Dendritic cell treated with granulocyte-macrophage colony-stimulating factor and Interleukin-4, amounts not matched to agents 40 ng/mL and 50 ng/mL, for 4 days (primary cell): Measurements from ENCODE around the gene MISP3.

ENCODE experiments used
- H3K27ac Mint-ChIP-seq: one replicate; pipeline ENCODE4 v1.8.0; 2022; ENCODE audit warnings: mild to moderate bottlenecking, mixed read lengths
- H3K27me3 Mint-ChIP-seq: one replicate; pipeline ENCODE4 v1.8.0; 2022; ENCODE audit warnings: mild to moderate bottlenecking, mixed read lengths
- H3K36me3 Mint-ChIP-seq: one replicate; pipeline ENCODE4 v1.8.0; 2022; ENCODE audit warnings: low read depth, mixed read lengths
- H3K4me1 Mint-ChIP-seq: one replicate; pipeline ENCODE4 v1.8.0; 2022; ENCODE audit warnings: low read depth, mixed read lengths
- H3K4me3 Mint-ChIP-seq: one replicate; pipeline ENCODE4 v1.8.0; 2022; ENCODE audit warnings: mild to moderate bottlenecking, moderate library complexity, mixed read lengths
- H3K9me3 Mint-ChIP-seq: one replicate; pipeline ENCODE4 v1.8.0; 2022; ENCODE audit warnings: mixed read lengths
- intact Hi-C: fragments of 100-400 bp; cut with micrococcal nuclease; formaldehyde crosslinking; loops from one replicate; pipeline ENCODE4 v1.15.0; 2022

The MISP3 gene

DNA sequence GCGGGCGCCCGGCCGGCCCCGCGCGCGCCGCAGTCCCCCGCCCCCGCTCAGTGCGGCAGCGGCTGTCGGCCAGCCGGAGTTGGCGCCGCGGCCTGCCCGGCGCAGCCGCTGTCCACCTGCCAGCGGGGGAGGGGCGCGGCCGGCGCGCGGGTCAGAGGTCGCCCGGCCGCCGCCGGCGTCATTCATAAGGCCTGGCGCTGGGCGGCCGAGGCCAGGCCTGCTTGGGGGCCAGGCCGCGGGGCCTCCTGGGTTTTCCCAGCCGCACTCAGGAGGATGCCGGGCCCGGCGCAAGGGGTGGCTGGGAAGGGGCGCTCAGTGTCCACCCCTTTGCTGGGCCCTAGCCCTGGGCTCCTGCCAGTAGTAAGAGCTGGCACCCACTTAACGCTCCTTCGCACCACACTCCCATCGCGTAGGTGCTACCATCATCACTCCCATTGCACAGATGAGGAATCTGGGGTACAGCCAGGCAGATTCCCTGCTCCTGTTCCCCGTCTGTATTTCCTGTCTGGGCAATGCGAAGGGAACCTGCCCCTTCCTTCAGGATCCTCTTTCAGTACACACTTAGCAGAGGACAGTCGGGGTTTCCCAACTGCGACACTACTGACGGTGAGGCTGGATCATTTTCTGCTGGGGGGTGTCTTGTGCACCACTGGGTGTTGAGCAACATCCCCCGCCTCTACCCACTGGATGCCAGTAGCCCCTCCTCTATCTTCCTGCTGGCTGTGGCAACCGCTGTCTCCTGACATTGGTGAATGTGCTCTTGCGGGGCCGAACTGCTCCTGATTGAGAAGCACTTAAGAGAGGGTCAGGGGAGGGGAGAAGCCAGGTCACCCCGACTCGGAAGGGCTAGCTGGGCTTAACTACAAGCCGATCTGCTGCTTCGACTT, 45.8 kb downstream of the MISP3 start:
- Mint-ChIP-seq H3K36me3 (peaks cover 16% of the 10 kb centered on the region), H3K4me3 (peak overlapping the region; percentile 75), H3K27me3 (no peaks in the 10 kb centered on the region), H3K4me1 (peaks cover 61% of the 10 kb centered on the region), H3K9me3 (no peaks in the 10 kb centered on the region), H3K27ac (peak overlapping the region; percentile 93)
- intact Hi-C loops: loop anchor here (1.0 to 5.0 kb wide), 2 partner anchors 19 to 36 kb away; no protein-coding TSS in a partner anchor

DNA sequence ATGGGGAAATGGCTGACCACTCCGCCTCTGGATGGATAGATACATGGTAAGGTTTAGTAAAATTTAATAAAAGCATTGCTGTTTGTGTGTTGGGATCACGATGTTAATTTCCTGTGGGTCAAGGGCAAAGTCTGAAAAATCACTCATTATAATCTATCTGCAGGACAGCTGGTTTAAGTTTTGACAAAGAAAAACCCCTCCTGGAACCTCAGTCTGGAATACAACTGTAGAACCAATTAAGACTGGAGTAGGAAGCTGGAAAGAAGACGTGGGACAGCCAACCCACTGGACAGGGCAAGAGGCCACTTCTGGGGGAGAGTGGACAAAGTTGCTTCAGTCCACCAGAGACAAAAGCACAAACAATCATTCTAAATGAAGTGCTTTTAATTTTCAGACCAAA, 46.6 kb downstream of the MISP3 start:
- H3K4me3 Mint-ChIP-seq: peak overlapping the region; percentile 75
- peak overlapping the region; percentile 93 for H3K27ac Mint-ChIP-seq
- H3K9me3 Mint-ChIP-seq: no peaks in the 10 kb centered on the region
- peaks cover 54% of the 10 kb centered on the region for H3K4me1 Mint-ChIP-seq
- intact Hi-C loops: loop anchor here (5.0 kb wide), 1 partner anchor 37 kb away; no protein-coding TSS in a partner anchor
- H3K27me3 Mint-ChIP-seq: no peaks in the 10 kb centered on the region
- H3K36me3 Mint-ChIP-seq: peaks cover 16% of the 10 kb centered on the region

DNA sequence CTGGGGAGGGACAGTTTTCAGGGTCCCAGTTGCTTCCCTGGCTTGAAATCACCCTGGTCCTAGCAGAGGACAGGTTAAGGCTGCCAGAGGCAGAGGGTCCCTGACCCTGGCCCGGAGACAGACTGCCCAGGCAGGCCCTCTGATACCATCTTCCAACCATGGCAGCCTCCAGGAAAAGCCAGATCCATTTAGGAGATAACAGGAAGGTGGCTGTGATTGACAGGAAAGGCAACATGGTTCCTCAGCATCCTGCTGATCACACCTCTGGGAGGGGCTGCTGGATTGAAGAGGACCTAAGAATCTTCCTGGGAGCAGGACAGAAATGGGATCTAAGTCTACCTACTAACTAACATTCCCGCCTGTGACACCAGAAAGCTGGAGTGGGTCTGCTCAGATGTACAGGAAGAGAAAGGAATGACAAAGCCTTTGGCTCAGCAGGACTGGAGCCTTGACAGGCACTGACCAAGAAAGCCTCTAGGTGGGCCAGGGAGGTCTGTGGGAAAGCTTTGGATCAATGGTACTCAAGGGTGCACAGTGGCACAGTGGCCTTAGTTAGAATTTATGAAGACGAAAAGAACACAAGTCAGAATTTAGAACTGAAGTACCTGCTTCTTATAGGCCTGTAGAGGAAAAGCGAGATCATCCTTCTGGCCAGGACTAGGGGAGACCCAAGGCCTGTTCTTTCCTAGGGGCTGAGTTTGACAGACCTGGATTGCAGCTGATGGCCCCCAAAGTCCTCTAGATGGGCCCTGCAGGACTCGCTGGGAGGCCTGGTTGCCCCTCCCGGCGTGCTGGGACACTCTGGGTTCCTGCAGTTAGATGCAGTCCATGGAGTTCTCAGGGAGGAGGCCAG, 47.3 kb downstream of the MISP3 start:
- H3K4me3 Mint-ChIP-seq: no peak overlapping the region
- H3K27me3 Mint-ChIP-seq: no peaks in the 10 kb centered on the region
- peaks cover 46% of the 10 kb centered on the region for H3K4me1 Mint-ChIP-seq
- no peaks in the 10 kb centered on the region for H3K9me3 Mint-ChIP-seq
- H3K27ac Mint-ChIP-seq: peak overlapping the region; percentile 93
- peaks cover 16% of the 10 kb centered on the region for H3K36me3 Mint-ChIP-seq
- intact Hi-C loops: loop anchor here (5.0 kb wide), 1 partner anchor 38 kb away; no protein-coding TSS in a partner anchor

DNA sequence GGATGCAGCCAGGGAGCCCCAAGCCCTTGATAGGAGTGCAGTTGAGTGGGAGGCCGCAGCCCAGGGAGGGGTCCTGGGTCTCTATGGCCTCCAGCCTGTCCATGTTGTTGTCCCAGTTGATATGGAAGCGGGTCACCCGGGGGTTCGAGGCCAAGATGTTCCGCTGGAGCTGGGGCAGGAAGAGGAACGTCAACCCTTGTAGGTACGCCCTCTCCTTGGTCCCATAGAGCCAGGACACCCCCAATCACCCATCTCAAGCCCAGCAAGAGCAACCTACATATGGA, 47.9 kb downstream of the MISP3 start:
- no peak overlapping the region for H3K4me3 Mint-ChIP-seq
- peaks cover 16% of the 10 kb centered on the region for H3K36me3 Mint-ChIP-seq
- no peaks in the 10 kb centered on the region for H3K9me3 Mint-ChIP-seq
- no peaks in the 10 kb centered on the region for H3K27me3 Mint-ChIP-seq
- H3K27ac Mint-ChIP-seq: peak overlapping the region; percentile 93
- intact Hi-C loops: no loop called here
- H3K4me1 Mint-ChIP-seq: peaks cover 44% of the 10 kb centered on the region

DNA sequence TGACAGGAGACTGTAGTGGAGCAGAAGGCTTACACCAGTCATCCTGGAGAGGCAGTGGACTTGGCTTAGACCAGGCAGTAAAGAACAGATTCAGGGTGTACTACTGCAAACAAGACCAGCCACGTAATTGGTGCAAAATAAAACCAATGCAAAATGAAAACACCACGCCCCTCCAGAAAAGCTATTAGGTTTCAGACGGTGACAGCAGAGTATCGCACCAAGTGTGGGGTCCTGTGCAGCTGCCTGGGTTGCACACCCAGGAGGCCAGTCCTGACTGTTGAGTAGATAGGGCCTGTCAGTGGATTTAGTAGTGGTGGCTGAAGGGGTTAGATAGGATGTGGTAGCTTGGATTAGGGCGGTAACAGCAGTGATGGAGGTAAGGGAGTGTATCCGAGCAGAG, 50.3 kb downstream of the MISP3 start:
- no peak overlapping the region for H3K4me3 Mint-ChIP-seq
- no peaks in the 10 kb centered on the region for H3K36me3 Mint-ChIP-seq
- no peaks in the 10 kb centered on the region for H3K9me3 Mint-ChIP-seq
- intact Hi-C loops: no loop called here
- no peaks in the 10 kb centered on the region for H3K27me3 Mint-ChIP-seq
- H3K4me1 Mint-ChIP-seq: peaks cover 39% of the 10 kb centered on the region
- H3K27ac Mint-ChIP-seq: no peak overlapping the region
